K562 (cell line): ENCODE results near the gene CYSRT1. TPM values are rescaled to one million over a fixed set of nuclear protein-coding genes. Genes with fewer than 3 reads are reported as not detected.

Experiments used
- ATF3 ChIP-seq, 2 experiments: fragments of 450-650 bp in 1 of 2; sonication (generic) in 1 of 2; formaldehyde crosslinking in 1 of 2; IDR thresholded peaks in 1 of 2; conservative IDR thresholded peaks in 1 of 2; 2 replicates each; pipeline versions ENCODE4 v1.6.1 to v1.8.1; 2016 to 2023; ENCODE audit warnings: mild to moderate bottlenecking in 2 of 2, moderate library complexity in 2 of 2, inconsistent platforms in 1 of 2, missing genetic modification reagents in 1 of 2
- CSDE1 ChIP-seq, 2 experiments: fragments of 450-650 bp; IDR thresholded peaks; 2 replicates each; pipeline ENCODE4 v1.6.1; 2016; ENCODE audit warnings: mild to moderate bottlenecking in 1 of 2
- DDX20 ChIP-seq: fragments of 450-650 bp; IDR thresholded peaks from 2 replicates; pipeline ENCODE4 v1.6.1; 2016; ENCODE audit warnings: missing genetic modification characterization, low read depth, mild to moderate bottlenecking, missing compliant biosample characterization, moderate library complexity
- E2F1 ChIP-seq: sonication (generic); formaldehyde crosslinking; IDR thresholded peaks from 2 replicates; pipeline ENCODE4 v1.8.1; 2023; ENCODE audit warnings: mild to moderate bottlenecking, missing genetic modification reagents, moderate library complexity
- HDAC8 ChIP-seq: fragments of 450-650 bp; IDR thresholded peaks from 2 replicates; pipeline ENCODE4 v1.6.1; 2016; ENCODE audit warnings: mild to moderate bottlenecking, missing genetic modification characterization, moderate library complexity, missing compliant biosample characterization
- HES1 ChIP-seq: fragments of 450-650 bp; IDR thresholded peaks from 2 replicates; pipeline ENCODE4 v1.6.1; 2016; ENCODE audit warnings: low read depth, mild to moderate bottlenecking, moderate library complexity
- HNRNPH1 ChIP-seq: fragments of 200-400 bp; formaldehyde crosslinking; optimal IDR thresholded peaks from 2 replicates; pipeline ENCODE3; 2017; ENCODE audit warnings: low read depth, mild to moderate bottlenecking, low read length, moderate library complexity
- KDM5B ChIP-seq: fragments of 200-600 bp; sonication (generic); IDR thresholded peaks from 2 replicates; pipeline ENCODE4 v1.6.1; 2012; ENCODE audit warnings: low read depth, mild to moderate bottlenecking, moderate library complexity, low read length, control low read depth, inconsistent platforms; ENCODE audit not compliant: insufficient replicate concordance
- MCM2 ChIP-seq: fragments of 450-650 bp; IDR thresholded peaks from 2 replicates; pipeline ENCODE4 v1.6.1; 2017; ENCODE audit warnings: low read depth, mild to moderate bottlenecking
- PURB ChIP-seq: sonication (generic); formaldehyde crosslinking; IDR thresholded peaks from 2 replicates; pipeline ENCODE4 v1.9.0; 2021; ENCODE audit warnings: low read depth, mild to moderate bottlenecking, missing genetic modification reagents
- PYGO2 ChIP-seq: fragments of 450-650 bp; IDR thresholded peaks from 2 replicates; pipeline ENCODE4 v1.6.1; 2016; ENCODE audit warnings: mild to moderate bottlenecking, missing genetic modification characterization, moderate library complexity, missing compliant biosample characterization
- RBFOX2 ChIP-seq: fragments of 200-400 bp; formaldehyde crosslinking; IDR thresholded peaks from 2 replicates; pipeline ENCODE4 v1.6.1; 2017; ENCODE audit warnings: low read depth, mild to moderate bottlenecking, low read length, moderate library complexity
- TGIF2 ChIP-seq: sonication (generic); formaldehyde crosslinking; IDR thresholded peaks from 2 replicates; pipeline ENCODE4 v1.8.1; 2022; ENCODE audit warnings: mild to moderate bottlenecking, missing genetic modification reagents, moderate library complexity
- ZNF217 ChIP-seq: sonication (generic); formaldehyde crosslinking; IDR thresholded peaks from 2 replicates; pipeline ENCODE4 v1.8.0; 2022; ENCODE audit warnings: mild to moderate bottlenecking, missing genetic modification reagents
- ZNF318 ChIP-seq, 2 experiments: fragments of 450-650 bp; IDR thresholded peaks; 2 replicates each; pipeline ENCODE4 v1.6.1; 2016; ENCODE audit warnings: mild to moderate bottlenecking in 2 of 2, borderline replicate concordance in 1 of 2, low read depth in 1 of 2, moderate library complexity in 1 of 2
- ZSCAN29 ChIP-seq: fragments of 450-650 bp; IDR thresholded peaks from 2 replicates; pipeline ENCODE4 v1.6.1; 2017
- polyA plus RNA-seq, 8 experiments: library from polyadenylated mRNA; depleted of rRNA in 4 of 8; stranded (reverse) in 5 of 8; unstranded in 3 of 8; fragments of >200 nt; fragmentation: Nextera tagmentation in 2 of 8; fragmentation: Illumina TruSeq in 1 of 8; extraction: Ambion mirVana in 2 of 8; extraction: Trizol in 1 of 8; gene quantifications; 2 replicates each; pipeline versions ENCODE4 v1.2.1 to v1.2.3, GENCODE V29; 2011 to 2014; ENCODE audit warnings: inconsistent platforms in 1 of 8, missing spikeins in 1 of 8
- total RNA-seq, 7 experiments: library from RNA; depleted of rRNA in 6 of 7; stranded (reverse); fragments of >200 nt in 6 of 7; fragmentation: Illumina TruSeq in 2 of 7; extraction: Trizol in 2 of 7; gene quantifications; 2 replicates each; pipeline versions ENCODE4 v1.2.1 to v1.2.3, GENCODE V29; 2011 to 2021; ENCODE audit warnings: low replicate concordance in 1 of 7

The CYSRT1 gene
- total and polyA plus RNA-seq, 9 of the 15 experiments (the other 6 are each of a cell fraction or from before 2014, with no cell fraction given): 0.04 to 1.4 (median 0.42) TPM; not detected in 3

- TF ChIP-seq ZNF318 (IDR thresholded peaks at IDR 0.05; ENCODE audit: borderline replicate concordance in 1 of 2, low read depth in 1 of 2) (no peak), E2F1 (CRISPR knock-in tag) (peak; percentile 87), CSDE1 (IDR thresholded peaks at IDR 0.05) (no peak), ATF3 (IDR thresholded peaks at IDR 0.05) (no peak), ATF3 (CRISPR knock-in tag; conservative IDR thresholded peaks at IDR 0.05) (peak; percentile 71; the same call in 1 of the 2 replicates), HES1 (0 out of 2 replicates have a peak, but pooled peaks have one; percentile 60), PYGO2 (no peak), HDAC8 (tag) (no peak), MCM2 (no peak), HNRNPH1 (no peak), ZSCAN29 (no peak), ZNF217 (CRISPR knock-in tag) (no peak), PURB (CRISPR knock-in tag) (no peak), TGIF2 (CRISPR knock-in tag) (no peak), KDM5B (no peak), RBFOX2 (peak; percentile 49; the same call in 1 of the 2 replicates), DDX20 (no peak)
Measured at GRCh38 chr9:137236238-137236935, 11.4 kb downstream of the CYSRT1 start (continued).
